AG08396 (cell line): ENCODE results near the gene PEX16.
"Not testable (repeated sequence)": the region's sequence is repeated elsewhere in the genome, so short reads cannot be mapped to it uniquely, and the experiment has no call there.

Source experiments
- DNase-seq: peaks from one replicate; pipeline ENCODE4 v3.0.0; 2012; ENCODE audit warnings: low spot score, mixed read lengths

PEX16 gene

DNA sequence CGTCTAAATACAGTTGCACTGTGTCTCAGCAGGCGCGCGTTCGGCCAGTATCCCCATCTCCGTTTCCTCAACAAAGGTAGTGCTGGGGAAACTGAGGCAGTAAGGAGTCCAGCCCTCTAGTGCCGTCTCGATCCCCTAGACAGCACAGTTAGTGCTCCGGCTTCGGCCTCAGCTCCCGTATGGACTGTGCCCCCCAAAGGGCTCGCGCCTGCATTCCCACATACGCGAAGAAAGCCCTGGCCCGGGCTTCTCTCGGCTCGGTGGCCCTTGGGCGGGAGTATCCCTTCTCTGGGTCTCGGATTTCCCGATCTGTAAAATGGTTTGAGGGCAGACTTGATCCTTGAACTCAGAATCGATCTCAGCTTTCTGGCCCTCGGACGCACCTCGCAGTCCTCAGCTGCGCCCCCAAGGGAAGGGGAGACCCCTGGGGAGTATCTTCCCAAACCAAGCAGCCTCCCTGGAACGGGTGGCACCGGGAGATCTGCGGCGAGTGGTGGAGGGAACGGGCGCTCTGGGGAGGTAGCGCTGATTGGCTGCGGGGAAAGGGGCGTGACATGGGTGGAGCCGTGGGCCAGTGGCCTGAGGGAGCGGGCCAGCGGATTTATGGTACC, 759 bp upstream of the PEX16 start:
- DNase-seq: peak; percentile 92

DNA sequence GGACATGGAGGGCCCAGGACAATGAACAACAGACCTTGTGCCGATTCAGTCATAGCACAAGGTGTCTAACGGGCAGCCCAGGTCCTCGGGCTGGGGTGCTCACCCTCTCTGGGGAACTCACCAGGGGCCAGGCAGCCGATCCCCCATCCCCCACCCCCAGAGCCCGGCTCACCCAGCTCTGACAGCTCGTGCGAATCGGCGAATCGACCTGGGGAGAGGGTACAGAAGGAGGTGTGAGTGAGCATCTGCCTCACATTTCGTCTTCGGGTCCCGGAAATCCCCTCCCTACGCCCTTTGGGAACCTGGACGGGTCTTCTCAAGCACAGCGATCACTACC, 423 bp downstream of the PEX16 start:
- no peak for DNase-seq

DNA sequence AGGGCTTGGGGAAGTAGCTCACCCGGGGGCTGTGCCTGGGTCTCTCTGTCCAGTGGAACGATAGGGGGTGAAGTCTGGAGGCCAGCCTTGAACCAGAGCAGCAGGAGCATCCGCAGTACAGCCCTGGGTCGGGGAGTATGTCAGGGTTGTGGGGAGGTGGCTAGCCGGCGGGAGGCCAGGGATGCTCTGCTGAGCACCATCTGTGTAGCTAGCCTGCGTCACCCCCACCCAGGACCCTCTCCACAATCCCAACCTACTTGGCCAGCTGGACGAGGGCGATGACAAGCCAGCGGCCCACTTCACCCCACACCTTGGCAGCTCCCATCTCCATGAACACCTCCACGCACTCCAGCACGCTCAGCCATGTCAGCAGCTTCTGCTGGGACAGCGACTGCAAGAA, 2.2 kb downstream of the PEX16 start:
- no peak for DNase-seq

DNA sequence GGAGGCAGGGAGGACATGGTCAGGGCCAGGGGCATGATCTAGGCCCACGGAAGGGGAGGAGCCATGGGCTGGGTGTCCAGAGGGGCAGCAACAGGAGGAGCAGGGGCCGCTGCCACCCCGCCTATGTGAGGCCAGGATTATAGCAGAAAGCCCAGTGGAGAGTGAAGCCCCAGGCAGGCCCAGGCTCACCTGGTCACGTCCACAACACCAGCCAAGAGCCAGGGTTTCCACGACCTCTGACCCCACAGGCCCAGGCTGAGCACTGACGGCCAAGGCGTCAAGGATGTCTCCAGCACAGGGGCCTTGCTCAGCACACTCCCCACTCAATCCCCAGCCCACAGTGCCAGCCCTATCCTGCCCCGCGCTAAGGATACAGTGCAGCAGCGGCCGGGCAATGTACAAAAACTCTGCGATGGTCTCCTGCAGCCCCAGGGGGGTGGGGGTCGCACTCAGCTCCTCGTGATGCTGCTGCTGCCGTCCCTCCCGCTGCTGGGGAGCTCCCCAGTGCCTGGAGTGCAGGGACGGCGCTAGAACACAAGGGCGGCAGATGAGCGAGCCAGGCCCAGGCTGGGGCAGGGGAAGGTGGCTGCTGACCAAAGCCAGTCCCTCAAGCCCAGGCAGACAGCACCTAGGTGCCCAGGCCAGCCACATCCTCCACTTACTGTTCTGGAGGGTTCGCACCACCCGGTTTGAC, 3.6 kb downstream of the PEX16 start:
- DNase-seq: no peak

DNA sequence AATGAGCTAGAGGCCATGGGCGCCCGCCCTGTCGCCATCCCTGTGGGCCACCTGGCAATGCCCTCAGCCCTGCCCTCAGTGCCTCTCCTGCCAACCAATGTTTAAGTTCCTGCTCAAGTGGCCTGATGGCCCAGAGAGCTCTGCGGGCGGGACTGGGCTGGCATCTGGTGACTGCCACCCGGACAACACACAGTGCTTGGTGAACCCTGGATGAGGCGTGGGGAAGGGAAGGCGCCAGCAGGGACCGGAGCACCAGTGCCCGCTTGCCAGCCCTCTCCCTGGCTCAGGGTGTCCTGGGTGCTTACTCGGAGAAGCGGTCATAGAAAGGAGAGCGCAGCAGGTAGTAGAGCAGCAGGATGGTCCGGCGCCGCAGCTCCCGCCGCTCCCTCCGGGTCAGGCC, 4.2 kb downstream of the PEX16 start:
- DNase-seq: no peak

DNA sequence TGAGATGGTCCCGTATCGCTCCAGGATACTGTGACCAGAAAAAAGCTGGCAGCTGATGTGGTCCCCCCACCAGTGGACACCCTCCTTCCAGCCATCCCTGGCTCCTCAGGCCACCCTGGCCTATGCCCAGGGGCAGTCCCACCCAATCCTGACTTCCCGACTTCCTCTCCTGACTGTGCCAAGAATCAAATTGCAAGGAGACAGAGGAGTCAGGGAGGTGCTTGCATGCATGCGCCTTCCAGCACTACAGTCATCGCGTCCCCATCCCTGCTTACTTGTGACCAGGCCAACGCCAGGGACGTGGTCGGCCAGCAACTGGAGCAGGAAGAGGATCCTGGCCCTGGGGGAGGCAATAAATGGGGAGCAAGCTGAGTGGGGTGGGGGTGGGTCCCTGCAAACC, 7.1 kb downstream of the PEX16 start:
- no peak for DNase-seq

DNA sequence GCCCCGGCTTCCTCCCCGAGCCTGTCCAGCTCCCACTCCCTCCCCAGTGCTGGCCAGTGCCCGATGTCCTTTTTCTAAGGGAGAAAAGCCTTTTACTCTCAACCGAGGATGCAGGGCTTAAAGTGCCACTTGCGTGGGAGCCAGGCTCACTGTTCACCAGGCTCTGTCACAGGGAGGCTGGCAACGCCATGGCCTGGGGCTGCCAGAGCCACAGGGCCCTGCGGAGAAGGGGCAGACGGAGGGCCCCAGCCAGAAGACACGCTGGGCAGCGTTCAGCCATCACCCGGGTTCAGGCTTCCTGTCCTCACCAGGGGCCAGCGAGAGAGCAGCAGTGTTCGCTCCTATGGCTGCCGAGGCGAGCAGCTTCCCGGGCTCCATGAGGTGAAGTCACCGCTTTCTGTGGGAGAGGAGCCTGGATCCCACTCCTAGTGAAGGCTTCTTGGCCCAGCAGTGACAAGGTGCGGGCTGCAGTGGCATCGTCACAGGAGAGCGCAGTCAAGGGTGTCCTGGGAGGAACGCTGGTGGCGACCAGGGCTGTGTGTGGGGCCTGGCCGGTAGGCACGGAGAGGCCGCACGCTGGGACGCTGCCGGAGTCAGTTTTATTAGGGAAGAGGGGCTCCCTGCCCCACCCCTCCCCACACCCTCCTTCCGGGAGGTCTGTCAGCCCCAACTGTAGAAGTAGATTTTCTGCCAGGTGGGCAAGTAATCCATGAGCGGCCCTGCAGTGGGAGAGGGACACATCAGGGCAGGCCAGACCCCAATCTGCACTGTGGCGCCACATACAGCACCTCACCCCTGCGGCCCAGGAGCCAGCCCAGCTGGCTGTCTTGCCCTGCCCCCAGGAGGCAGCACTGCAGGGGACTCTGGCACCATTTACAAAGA, 7.8 kb downstream of the PEX16 start:
- DNase-seq: no peak

DNA sequence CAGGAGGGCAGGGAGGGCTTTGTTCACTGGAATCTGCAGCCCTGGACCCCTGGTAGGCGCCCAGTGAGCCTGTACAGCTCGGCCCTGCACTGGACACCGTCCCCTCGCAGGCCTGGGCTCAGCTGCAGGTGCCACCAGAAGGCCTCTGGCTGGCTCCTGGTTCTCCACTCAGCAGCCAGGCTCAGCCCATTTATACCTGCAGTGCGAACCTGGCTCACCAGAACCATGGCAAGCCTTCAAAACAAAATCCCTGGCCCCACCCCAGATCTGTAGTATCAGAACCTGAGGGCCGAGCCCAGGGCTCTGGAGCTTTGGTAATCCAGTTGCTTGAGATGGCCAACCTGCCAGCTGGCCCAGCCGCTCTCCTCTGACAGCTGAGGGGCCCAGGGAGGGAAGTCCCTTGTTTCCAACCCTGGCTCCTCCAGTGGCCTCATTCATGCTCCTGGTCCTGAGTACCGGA, 9.7 kb downstream of the PEX16 start:
- DNase-seq: no peak

DNA sequence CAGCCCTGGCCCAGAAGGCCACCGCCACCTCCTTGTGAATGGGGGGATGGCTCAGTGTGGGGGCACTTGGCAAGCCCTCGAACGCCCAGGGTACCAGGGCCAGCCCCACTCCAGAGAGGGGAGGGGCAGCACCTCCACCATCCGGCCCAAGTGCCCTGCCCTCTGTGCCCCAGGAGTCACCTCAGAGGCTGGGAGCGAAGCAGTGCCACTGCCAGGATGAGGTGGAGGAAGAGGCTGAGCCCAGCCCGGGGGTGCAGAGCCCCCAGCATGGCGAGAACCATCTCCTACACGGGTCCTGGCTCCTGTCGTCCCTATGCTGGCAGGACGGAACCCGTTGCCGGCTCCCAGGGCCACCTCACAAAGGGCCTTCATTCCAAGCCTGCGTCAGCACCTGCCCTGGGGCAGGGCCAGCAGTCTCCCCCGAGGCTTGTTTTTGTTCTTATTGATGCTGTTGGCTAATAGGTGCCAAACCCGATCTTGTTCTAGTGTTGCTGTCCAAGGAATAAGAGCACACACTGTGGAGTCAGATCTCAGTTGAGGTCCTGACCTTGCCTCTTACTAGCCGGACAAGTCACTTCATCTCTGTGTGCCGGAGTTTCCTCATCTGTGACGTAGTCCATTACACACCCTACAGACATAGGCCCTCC, 10.6 kb downstream of the PEX16 start, which contains the start of gene FREY1:
Gene FREY1, minus strand, starts transcription at position 307 of the 647 bp plus-strand sequence. Its CDS starts 26 bp downstream, at position 281.
- DNase-seq: no peak

DNA sequence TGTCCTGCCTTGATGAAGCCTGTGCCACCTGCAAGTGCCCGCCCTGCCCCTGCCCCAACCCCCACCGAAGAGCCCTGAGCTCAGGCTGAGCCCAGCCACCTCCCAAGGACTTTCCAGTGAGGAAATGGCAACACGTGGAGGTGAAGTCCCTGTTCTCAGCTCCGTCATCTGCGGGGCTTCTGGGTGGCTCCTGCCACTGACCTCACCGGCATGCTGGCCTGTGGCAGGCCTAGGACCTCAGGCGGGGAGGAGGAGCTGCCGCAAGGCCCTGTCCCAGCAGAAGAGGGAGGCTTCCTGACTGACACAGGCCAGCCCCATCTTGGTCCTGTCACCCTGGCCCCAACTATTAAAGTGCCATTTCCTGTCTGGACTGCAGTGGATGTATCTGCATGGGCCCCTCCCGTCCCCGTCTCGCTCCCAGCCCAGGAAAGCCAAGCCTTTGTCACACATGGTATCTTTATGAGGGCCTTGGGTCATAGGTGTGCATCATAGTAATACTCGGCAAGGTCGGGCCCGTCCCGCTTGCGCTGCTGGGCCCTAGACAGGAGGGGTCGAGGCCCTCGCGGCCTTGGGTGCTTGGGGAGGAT, 11.5 kb downstream of the PEX16 start:
- DNase-seq: no peak

DNA sequence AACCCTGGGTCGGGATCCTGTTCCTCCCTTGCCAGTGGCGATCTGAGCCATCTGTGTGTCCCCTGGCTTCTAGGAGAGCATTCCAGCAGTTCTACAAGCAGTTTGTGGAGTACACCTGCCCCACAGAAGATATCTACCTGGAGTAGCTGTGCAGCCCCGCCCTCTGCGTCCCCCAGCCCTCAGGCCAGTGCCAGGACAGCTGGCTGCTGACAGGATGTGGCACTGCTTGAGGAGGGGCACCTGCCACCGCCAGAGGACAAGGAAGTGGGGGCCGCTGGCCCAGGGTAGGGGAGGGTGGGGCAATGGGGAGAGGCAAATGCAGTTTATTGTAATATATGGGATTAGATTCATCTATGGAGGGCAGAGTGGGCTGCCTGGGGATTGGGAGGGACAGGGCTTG, 12.1 kb downstream of the PEX16 start:
- DNase-seq: not testable (repeated sequence)

DNA sequence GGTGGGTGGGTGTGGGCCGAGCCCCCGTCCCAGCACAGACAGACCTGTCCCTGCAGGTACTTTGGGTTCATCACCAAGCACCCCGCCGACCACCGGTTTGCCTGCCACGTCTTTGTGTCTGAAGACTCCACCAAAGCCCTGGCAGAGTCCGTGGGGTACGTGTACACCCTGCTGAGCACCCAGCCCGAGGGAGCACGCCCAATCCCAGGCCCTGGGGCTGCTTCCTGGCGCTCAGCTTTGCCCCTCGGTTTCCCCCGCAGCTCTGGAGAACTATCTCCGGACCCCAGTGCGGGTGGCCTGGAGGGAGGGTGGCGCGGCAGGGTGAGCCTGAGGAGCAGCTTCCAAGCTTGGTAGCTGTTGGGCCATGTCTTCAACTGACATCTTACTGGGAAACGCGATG, 12.6 kb downstream of the PEX16 start:
- no peak for DNase-seq

DNA sequence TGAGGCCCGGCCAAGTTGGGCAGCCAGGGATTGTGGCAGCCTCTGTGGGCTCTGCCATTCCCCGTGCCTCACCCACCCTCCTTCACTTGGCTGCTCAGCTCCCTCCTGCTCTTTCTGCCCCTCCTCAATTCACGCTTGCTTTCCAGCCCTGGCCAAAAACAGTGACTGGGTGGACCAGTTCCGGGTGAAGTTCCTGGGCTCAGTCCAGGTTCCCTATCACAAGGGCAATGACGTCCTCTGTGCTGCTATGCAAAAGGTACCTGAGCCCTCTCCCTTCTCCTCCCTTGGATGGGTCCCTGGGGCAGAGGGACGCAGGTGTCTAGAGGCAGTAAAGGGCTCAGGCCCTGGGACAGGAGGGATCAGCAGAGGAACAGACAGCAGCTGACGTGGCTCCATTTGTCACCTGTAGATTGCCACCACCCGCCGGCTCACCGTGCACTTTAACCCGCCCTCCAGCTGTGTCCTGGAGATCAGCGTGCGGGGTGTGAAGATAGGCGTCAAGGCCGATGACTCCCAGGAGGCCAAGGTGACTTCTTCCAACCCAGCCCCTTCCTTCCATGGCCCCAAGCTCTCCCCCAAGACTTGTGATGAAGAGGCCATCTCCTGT, 13.3 kb downstream of the PEX16 start:
- DNase-seq: no peak

DNA sequence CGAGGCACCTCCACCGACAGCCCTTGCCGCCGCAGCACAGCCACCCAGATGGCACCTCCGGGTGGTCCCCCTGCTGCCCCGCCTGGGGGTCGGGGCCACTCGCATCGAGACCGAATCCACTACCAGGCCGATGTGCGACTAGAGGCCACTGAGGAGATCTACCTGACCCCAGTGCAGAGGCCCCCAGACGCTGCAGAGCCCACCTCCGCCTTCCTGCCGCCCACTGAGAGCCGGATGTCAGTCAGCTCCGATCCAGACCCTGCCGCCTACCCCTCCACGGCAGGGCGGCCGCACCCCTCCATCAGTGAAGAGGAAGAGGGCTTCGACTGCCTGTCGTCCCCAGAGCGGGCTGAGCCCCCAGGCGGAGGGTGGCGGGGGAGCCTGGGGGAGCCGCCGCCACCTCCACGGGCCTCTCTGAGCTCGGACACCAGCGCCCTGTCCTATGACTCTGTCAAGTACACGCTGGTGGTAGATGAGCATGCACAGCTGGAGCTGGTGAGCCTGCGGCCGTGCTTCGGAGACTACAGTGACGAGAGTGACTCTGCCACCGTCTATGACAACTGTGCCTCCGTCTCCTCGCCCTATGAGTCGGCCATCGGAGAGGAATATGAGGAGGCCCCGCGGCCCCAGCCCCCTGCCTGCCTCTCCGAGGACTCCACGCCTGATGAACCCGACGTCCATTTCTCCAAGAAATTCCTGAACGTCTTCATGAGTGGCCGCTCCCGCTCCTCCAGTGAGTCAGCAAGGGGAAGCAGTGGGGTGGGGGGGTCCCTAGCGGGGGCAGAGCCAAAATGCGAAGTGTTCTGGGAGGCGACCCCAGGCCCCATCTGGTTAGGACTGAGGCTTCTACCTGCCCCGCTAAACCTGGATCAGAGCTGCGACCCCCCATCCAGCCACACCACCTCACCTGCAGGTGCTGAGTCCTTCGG, 15.0 kb downstream of the PEX16 start:
- DNase-seq: no peak

DNA sequence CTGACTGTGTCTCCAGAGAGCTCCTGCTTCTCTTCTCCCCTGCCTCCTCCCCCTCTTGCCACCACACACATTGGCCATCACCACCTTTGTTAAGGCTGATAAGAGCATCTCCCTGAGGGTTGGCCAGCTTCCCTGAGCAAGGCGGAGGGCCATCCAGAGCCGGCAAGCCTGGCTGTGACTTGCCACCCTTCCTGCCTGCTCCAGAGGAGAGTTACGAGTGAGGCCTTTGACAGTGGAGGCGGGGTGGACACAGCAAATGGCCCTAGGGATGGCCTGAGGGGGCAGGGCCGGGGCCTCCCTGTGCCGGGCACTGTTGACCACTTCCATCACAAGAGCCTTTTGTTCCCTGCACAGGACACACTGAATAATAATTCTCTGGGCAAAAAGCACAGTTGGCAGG, 16.1 kb downstream of the PEX16 start:
- no peak for DNase-seq

DNA sequence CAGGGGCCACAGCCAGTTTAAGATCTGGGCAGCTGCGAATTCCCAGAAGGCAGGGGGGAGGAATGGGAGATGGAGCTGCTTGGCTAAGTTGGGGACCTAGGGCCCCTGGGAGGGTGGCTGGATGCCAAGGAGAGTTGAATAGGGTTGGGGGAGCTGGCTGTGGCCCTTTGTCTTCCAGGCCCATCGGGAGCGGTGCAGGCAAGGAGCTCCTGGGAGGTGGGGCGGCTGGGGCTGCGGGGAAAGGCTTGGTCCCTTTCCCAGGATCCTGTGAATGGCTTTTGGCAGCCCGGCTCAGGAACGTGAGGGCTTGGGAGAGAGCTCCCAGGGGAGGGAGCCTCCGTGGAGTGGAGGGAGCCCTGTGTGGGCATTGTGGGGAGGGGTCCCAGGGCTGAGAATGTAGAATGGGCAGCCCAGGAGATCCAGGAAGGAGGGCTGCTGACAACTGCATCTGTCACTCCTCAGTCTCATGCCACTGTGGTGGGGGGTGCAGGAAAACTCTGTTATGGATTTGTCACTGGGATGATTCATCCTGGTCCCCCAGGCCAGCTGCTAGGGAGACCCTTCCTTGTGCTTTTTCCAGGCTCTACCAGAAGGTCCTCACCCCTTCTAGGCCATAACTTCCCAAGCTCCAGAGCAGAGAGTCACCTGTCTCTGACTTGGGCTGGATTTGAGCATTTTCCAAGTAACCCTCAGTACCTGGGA, 16.6 kb downstream of the PEX16 start:
- DNase-seq: no peak

DNA sequence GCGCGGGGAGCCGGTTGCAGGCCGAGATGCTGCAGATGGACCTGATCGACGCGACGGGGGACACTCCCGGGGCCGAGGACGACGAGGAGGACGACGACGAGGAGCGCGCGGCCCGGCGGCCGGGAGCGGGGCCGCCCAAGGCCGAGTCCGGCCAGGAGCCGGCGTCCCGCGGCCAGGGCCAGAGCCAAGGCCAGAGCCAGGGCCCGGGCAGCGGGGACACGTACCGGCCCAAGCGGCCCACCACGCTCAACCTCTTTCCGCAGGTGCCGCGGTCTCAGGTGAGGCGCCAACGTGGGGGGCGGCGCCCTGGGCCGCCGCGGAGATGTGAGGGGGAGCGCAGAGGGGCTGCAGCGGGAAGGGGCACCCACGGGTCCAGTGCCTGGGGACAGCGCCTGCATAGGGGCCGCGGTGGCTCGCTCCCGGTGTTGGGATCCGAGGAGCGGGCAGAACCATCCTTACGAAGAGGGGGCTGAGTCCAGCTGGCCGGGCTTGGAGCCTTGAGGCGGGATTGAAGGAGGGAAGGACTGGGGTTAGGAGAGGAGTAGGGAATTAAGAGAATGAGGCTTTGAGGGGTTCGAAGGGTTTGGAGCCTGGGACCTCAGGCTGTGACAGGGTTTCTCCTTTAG, 17.4 kb downstream of the PEX16 start:
- not testable (repeated sequence) for DNase-seq

DNA sequence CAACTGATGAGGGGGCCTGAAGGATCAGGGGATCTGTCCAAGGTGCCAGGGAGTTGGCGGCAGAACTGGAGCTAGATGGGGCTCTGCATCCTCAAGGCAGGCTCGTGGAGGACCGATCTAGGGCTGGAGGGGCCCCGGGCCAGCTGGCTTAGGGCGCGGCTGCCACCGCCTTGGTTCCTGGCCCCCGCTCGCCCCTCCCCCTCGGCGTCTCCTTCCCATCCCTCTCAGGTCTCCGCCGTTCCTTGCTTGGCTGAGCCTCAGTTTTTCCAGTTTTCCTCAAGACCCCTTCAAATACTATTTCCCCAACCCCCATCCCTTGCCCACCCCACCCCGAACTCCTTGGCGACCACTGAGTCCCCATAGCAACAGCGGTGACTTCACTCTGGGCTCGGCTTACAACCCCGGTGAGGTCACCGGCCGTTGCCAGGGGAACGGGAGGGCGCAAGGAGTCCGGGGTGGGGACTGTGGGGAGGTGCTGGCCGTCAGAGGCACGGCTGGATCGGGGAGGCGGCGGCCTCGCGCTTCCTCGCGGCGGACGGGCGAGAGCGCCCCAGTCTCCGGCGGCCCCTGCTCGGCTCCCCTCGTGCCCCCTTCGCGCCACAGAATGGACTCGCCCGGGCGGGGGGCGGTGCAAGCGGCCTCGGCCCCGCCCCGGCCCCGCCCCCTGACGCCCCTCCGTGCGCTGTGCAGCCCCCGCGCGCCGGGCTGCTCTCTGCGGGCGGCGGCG, 18.1 kb downstream of the PEX16 start:
- DNase-seq: peak; percentile 97

DNA sequence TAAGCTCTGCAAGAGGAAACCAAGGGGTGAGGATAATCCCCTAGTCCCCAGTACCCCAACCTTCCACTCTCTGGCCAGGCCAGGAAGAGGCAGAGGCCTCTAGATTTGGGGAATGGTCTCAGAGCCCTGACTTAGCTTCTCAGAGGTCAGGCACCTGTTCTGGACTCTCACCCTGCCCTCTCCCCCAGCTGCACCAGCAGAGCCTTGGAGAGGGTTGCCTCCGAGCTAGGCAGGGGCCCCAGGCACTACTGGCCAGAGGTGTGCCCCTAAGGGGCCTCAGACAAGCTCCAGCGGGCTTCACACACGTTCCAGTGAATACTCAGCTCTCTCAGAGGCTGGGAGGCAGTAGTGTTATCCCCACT, 18.6 kb downstream of the PEX16 start:
- no peak for DNase-seq
